ENCODE results near the gene ACSM3. TPM values are rescaled to one million over a fixed set of nuclear protein-coding genes. Genes with fewer than 3 reads are reported as not detected.

ACSM3 gene
- total RNA-seq, 2 donors from 2014 or later = 1.6 to 1.8 TPM

DNA sequence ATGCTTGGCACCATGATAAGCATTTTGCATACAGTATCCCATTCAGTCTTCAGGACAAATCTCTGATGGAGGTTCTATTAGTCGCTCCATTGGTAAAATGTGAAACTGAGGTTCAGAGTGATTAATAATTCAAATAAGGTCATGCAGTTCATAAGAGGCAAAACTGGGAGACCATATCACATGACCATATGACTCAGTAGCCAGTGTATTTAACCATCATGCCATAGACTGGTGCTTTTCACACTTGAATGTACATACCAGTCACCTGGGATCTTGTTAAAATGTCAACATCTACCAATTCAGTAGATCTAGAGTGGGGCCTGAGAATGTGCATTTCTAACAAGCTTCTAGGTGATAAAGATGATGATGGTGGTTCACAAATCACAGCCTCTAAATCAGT is 4.3 kb downstream of the ACSM3 start:
- Histone ChIP-seq H3K27ac (ENCODE audit: low read depth, low read length) (no peak overlapping the region), H3K27me3 (ENCODE audit: control insufficient read depth, insufficient read depth, low read length, poor library complexity, severe bottlenecking) (peaks cover 7% of the 10 kb centered on the region), H3K4me3 (ENCODE audit: low read length) (no peak overlapping the region), H3K9ac (ENCODE audit: extremely low read depth, low read length, poor library complexity, severe bottlenecking) (no peak overlapping the region), H3K9me3 (ENCODE audit: control insufficient read depth, low read length) (peaks cover under 1% of the 10 kb centered on the region), H3K36me3 (ENCODE audit: control insufficient read depth, insufficient read depth, low read length) (no peaks in the 10 kb centered on the region), H3K4me1 (ENCODE audit: control insufficient read depth, insufficient read depth, low read length) (no peaks in the 10 kb centered on the region)
- H3K36me3 Mint-ChIP-seq (ENCODE audit: low read depth) = no peaks in the 10 kb centered on the region
- 100% methylated on average over 1 of the region's 1 CpG for WGBS, 2 experiments (ENCODE audit: insufficient coverage in 1 of 2, insufficient read length in 1 of 2)
- no peak for DNase-seq
- H3K4me3 Mint-ChIP-seq = no peak overlapping the region
- peaks cover 4% of the 10 kb centered on the region for H3K4me1 Mint-ChIP-seq
- no peak overlapping the region for H3K27ac Mint-ChIP-seq
- H3K27me3 Mint-ChIP-seq (ENCODE audit: insufficient read depth) = peaks cover 2% of the 10 kb centered on the region
- H3K9me3 Mint-ChIP-seq = peaks cover 3% of the 10 kb centered on the region
- no peak for TF ChIP-seq CTCF (conservative IDR thresholded peaks at IDR 0.05)

DNA sequence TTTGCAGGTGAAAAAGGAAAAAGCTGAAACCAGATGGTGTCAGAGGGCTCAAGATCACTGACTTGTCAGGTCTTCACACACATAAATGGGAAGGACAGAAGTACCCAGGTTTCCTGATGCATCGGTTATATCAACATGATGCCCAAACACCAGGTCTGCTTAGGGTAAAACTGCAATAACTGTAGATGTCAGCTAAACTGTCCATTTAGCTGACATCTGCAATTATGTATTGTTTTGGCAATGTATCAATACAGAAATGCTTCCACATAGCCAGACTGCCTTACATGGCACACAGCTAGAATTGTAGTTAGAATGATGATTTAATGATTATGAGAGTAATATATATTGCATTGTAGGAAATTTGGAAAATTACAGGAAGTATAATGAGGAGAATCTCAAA is 5.0 kb downstream of the ACSM3 start:
- no peak for DNase-seq

GRCh38 chr16:20773679-20774078 is 9.9 kb downstream of the ACSM3 start:
- no peaks in the 10 kb centered on the region for H3K4me1 ChIP-seq (ENCODE audit: control insufficient read depth, insufficient read depth, low read length)
- Mint-ChIP-seq H3K9me3 (no peaks in the 10 kb centered on the region), H3K36me3 (ENCODE audit: low read depth) (no peaks in the 10 kb centered on the region), H3K4me1 (no peaks in the 10 kb centered on the region), H3K27me3 (ENCODE audit: insufficient read depth) (no peaks in the 10 kb centered on the region), H3K4me3 (no peak overlapping the region), H3K27ac (no peak overlapping the region)
- H3K4me3 ChIP-seq (ENCODE audit: low read length) = no peak overlapping the region
- DNase-seq = no peak
- peaks cover 7% of the 10 kb centered on the region for H3K27me3 ChIP-seq (ENCODE audit: control insufficient read depth, insufficient read depth, low read length, poor library complexity, severe bottlenecking)
- no peaks in the 10 kb centered on the region for H3K36me3 ChIP-seq (ENCODE audit: control insufficient read depth, insufficient read depth, low read length)
- H3K9me3 ChIP-seq (ENCODE audit: control insufficient read depth, low read length) = no peaks in the 10 kb centered on the region
- no peak for TF ChIP-seq CTCF (conservative IDR thresholded peaks at IDR 0.05)
- H3K9ac ChIP-seq (ENCODE audit: extremely low read depth, low read length, poor library complexity, severe bottlenecking) = no peak overlapping the region
- no peak overlapping the region for H3K27ac ChIP-seq (ENCODE audit: low read depth, low read length)
- 92 to 100% methylated on average over 1 to 2 of the region's 3 CpGs for WGBS, 2 experiments (ENCODE audit: insufficient coverage in 1 of 2, insufficient read length in 1 of 2)

More for the DNA sequence above, 5.0 kb downstream of the ACSM3 start:
- H3K27me3 Mint-ChIP-seq (ENCODE audit: insufficient read depth) = peaks cover 2% of the 10 kb centered on the region
- H3K9me3 Mint-ChIP-seq = no peaks in the 10 kb centered on the region
- no peak overlapping the region for H3K27ac ChIP-seq (ENCODE audit: low read depth, low read length)
- no peak for TF ChIP-seq CTCF (conservative IDR thresholded peaks at IDR 0.05)
- H3K36me3 Mint-ChIP-seq (ENCODE audit: low read depth) = no peaks in the 10 kb centered on the region
- H3K4me1 ChIP-seq (ENCODE audit: control insufficient read depth, insufficient read depth, low read length) = no peaks in the 10 kb centered on the region
- H3K4me3 ChIP-seq (ENCODE audit: low read length) = no peak overlapping the region
- no peak overlapping the region for H3K9ac ChIP-seq (ENCODE audit: extremely low read depth, low read length, poor library complexity, severe bottlenecking)
- peaks cover 7% of the 10 kb centered on the region for H3K27me3 ChIP-seq (ENCODE audit: control insufficient read depth, insufficient read depth, low read length, poor library complexity, severe bottlenecking)
- H3K4me3 Mint-ChIP-seq = no peak overlapping the region
- no peaks in the 10 kb centered on the region for H3K36me3 ChIP-seq (ENCODE audit: control insufficient read depth, insufficient read depth, low read length)
- H3K4me1 Mint-ChIP-seq = no peaks in the 10 kb centered on the region
- 80 to 88% methylated on average over 1 of the region's 1 CpG for WGBS, 2 experiments (ENCODE audit: insufficient coverage in 1 of 2, insufficient read length in 1 of 2)
- H3K9me3 ChIP-seq (ENCODE audit: control insufficient read depth, low read length) = no peaks in the 10 kb centered on the region
- no peak overlapping the region for H3K27ac Mint-ChIP-seq

Measured in endodermal cell (in vitro differentiated cells).